Karpas-422 (cell line): ENCODE measurements around the gene CDC42EP4. TPM values are rescaled to one million over a fixed set of nuclear protein-coding genes. Genes with fewer than 3 reads are reported as not detected.

Source experiments
- DNase-seq: peaks from one replicate; pipeline ENCODE4 v3.0.0-alpha.2; 2015
- H2AFZ ChIP-seq: fragments of 200-600 bp; sonication (generic); 2 replicates; pipeline ENCODE4 v1.6.1; 2014; ENCODE audit warnings: antibody characterized with exemption, low read length, mixed read lengths
- H3K27ac ChIP-seq: fragments of 200-600 bp; sonication (generic); 2 replicates; pipeline ENCODE4 v1.5.1; 2014; ENCODE audit warnings: mild to moderate bottlenecking, low read length, moderate library complexity
- H3K27me3 ChIP-seq: fragments of 200-600 bp; sonication (generic); 2 replicates; pipeline ENCODE4 v1.6.1; 2014; ENCODE audit warnings: low read length, mixed read lengths
- H3K36me3 ChIP-seq: fragments of 200-600 bp; sonication (generic); 2 replicates; pipeline ENCODE4 v1.6.1; 2014; ENCODE audit warnings: low read length, mixed read lengths; ENCODE audit not compliant: insufficient read depth
- H3K4me1 ChIP-seq: fragments of 200-600 bp; sonication (generic); 2 replicates; pipeline ENCODE4 v1.6.1; 2014; ENCODE audit warnings: mild to moderate bottlenecking, low read length, mixed read lengths
- H3K4me2 ChIP-seq: fragments of 200-600 bp; sonication (generic); 2 replicates; pipeline ENCODE4 v1.6.1; 2014; ENCODE audit warnings: low read length, low read depth, mild to moderate bottlenecking; ENCODE audit not compliant: poor library complexity, severe bottlenecking
- H3K4me3 ChIP-seq: fragments of 200-600 bp; sonication (generic); 2 replicates; pipeline ENCODE4 v1.5.1; 2014; ENCODE audit warnings: mild to moderate bottlenecking, antibody characterized with exemption, low read length, mixed read lengths
- H3K79me2 ChIP-seq: fragments of 200-600 bp; sonication (generic); 2 replicates; pipeline ENCODE4 v1.6.1; 2014; ENCODE audit warnings: mild to moderate bottlenecking, low read length, mixed read lengths
- H3K9ac ChIP-seq: fragments of 200-600 bp; sonication (generic); 2 replicates; pipeline ENCODE4 v1.6.0; 2014; ENCODE audit warnings: low read length
- H3K9me2 ChIP-seq: fragments of 200-600 bp; sonication (generic), shearing (Covaris generic); replicated peaks from 2 replicates; pipeline ENCODE4 v1.6.0; 2014; ENCODE audit warnings: mild to moderate bottlenecking, low read length, moderate library complexity; ENCODE audit not compliant: insufficient read depth
- H3K9me3 ChIP-seq: fragments of 300-700, 200-600 bp; sonication (generic); 2 replicates; pipeline ENCODE4 v1.6.1; 2014; ENCODE audit warnings: low read length, mixed read lengths
- H4K20me1 ChIP-seq: fragments of 200-600 bp; sonication (generic); 2 replicates; pipeline ENCODE4 v1.6.1; 2014; ENCODE audit warnings: mild to moderate bottlenecking, antibody characterized with exemption, low read length, low read depth; ENCODE audit not compliant: insufficient read depth
- total RNA-seq: library from RNA; depleted of rRNA; stranded (reverse); fragments of >200 nt; shearing (Covaris generic); gene quantifications from 2 replicates; pipeline ENCODE4 v1.2.3, GENCODE V29; 2014; ENCODE audit warnings: low replicate concordance

The CDC42EP4 gene
- total RNA-seq, 1 experiment from 2014 or later = not detected

- H3K4me1 ChIP-seq = no peaks in the 10 kb centered on the region
- H2AFZ ChIP-seq = no peak overlapping the region
- no peak overlapping the region for H3K4me2 ChIP-seq
- no peak overlapping the region for H3K4me3 ChIP-seq
- H3K27me3 ChIP-seq = no peaks in the 10 kb centered on the region
- H3K9me2 ChIP-seq = no peaks in the 10 kb centered on the region
- no peaks in the 10 kb centered on the region for H4K20me1 ChIP-seq
- DNase-seq = no peak
- H3K27ac ChIP-seq = no peak overlapping the region
- no peaks in the 10 kb centered on the region for H3K79me2 ChIP-seq
- H3K9me3 ChIP-seq = no peaks in the 10 kb centered on the region
- no peak overlapping the region for H3K9ac ChIP-seq
- no peaks in the 10 kb centered on the region for H3K36me3 ChIP-seq
These were observed 55.6 kb downstream of the CDC42EP4 start for GRCh38 chr17:73256220-73256619.

GRCh38 chr17:73255671-73256181 is 56.1 kb downstream of the CDC42EP4 start:
- H3K4me2 ChIP-seq = no peak overlapping the region
- no peaks in the 10 kb centered on the region for H3K9me2 ChIP-seq
- no peak overlapping the region for H3K27ac ChIP-seq
- H3K9ac ChIP-seq = no peak overlapping the region
- no peaks in the 10 kb centered on the region for H4K20me1 ChIP-seq
- H2AFZ ChIP-seq = no peak overlapping the region
- H3K79me2 ChIP-seq = no peaks in the 10 kb centered on the region
- no peaks in the 10 kb centered on the region for H3K4me1 ChIP-seq
- H3K27me3 ChIP-seq = no peaks in the 10 kb centered on the region
- no peaks in the 10 kb centered on the region for H3K9me3 ChIP-seq
- peak; percentile 80 for DNase-seq
- H3K4me3 ChIP-seq = no peak overlapping the region
- no peaks in the 10 kb centered on the region for H3K36me3 ChIP-seq

- Histone ChIP-seq H3K9me3 (no peaks in the 10 kb centered on the region), H3K36me3 (peaks cover 11% of the 10 kb centered on the region; the same call in 1 of the 2 replicates), H3K9ac (no peak overlapping the region), H3K27ac (no peak overlapping the region), H3K4me1 (peaks cover 13% of the 10 kb centered on the region), H3K79me2 (no peaks in the 10 kb centered on the region), H4K20me1 (peaks cover 5% of the 10 kb centered on the region; the same call in 1 of the 2 replicates), H3K4me3 (no peak overlapping the region), H3K4me2 (no peak overlapping the region), H3K27me3 (no peaks in the 10 kb centered on the region), H3K9me2 (no peaks in the 10 kb centered on the region), H2AFZ (no peak overlapping the region)
- DNase-seq = no peak
These were observed 59.9 kb downstream of the CDC42EP4 start for GRCh38 chr17:73251871-73252270.

GRCh38 chr17:73250851-73251640 is 60.8 kb downstream of the CDC42EP4 start:
- no peak for DNase-seq
- Histone ChIP-seq H3K4me3 (no peak overlapping the region), H4K20me1 (peaks cover 5% of the 10 kb centered on the region; the same call in 1 of the 2 replicates), H3K9me2 (no peaks in the 10 kb centered on the region), H2AFZ (no peak overlapping the region), H3K36me3 (peaks cover 11% of the 10 kb centered on the region; the same call in 1 of the 2 replicates), H3K27me3 (no peaks in the 10 kb centered on the region), H3K27ac (no peak overlapping the region), H3K4me1 (peaks cover 14% of the 10 kb centered on the region), H3K4me2 (no peak overlapping the region), H3K9me3 (no peaks in the 10 kb centered on the region), H3K9ac (no peak overlapping the region), H3K79me2 (no peaks in the 10 kb centered on the region)

- Histone ChIP-seq H3K4me1 (peaks cover 14% of the 10 kb centered on the region), H3K4me3 (no peak overlapping the region), H3K9me3 (no peaks in the 10 kb centered on the region), H3K79me2 (no peaks in the 10 kb centered on the region), H3K4me2 (no peak overlapping the region), H3K27me3 (no peaks in the 10 kb centered on the region), H3K9me2 (no peaks in the 10 kb centered on the region), H3K27ac (no peak overlapping the region), H4K20me1 (peaks cover 5% of the 10 kb centered on the region; the same call in 1 of the 2 replicates), H3K9ac (no peak overlapping the region), H2AFZ (no peak overlapping the region), H3K36me3 (peaks cover 13% of the 10 kb centered on the region; the same call in 1 of the 2 replicates)
- no peak for DNase-seq
These were observed 62.1 kb downstream of the CDC42EP4 start for GRCh38 chr17:73249700-73250099.

- no peak overlapping the region for H3K9ac ChIP-seq
- H3K79me2 ChIP-seq = no peaks in the 10 kb centered on the region
- H3K9me2 ChIP-seq = no peaks in the 10 kb centered on the region
- H3K4me2 ChIP-seq = no peak overlapping the region
- no peaks in the 10 kb centered on the region for H3K9me3 ChIP-seq
- H3K4me1 ChIP-seq = peaks cover 14% of the 10 kb centered on the region
- H3K27me3 ChIP-seq = no peaks in the 10 kb centered on the region
- peaks cover 5% of the 10 kb centered on the region; the same call in 1 of the 2 replicates for H4K20me1 ChIP-seq
- no peak for DNase-seq
- no peak overlapping the region for H2AFZ ChIP-seq
- no peak overlapping the region for H3K4me3 ChIP-seq
- H3K36me3 ChIP-seq = peaks cover 18% of the 10 kb centered on the region; the same call in 1 of the 2 replicates
- no peak overlapping the region for H3K27ac ChIP-seq
These were observed 63.3 kb downstream of the CDC42EP4 start for GRCh38 chr17:73248532-73248931.

GRCh38 chr17:73247726-73248125 is 64.1 kb downstream of the CDC42EP4 start:
- Histone ChIP-seq H3K36me3 (peaks cover 19% of the 10 kb centered on the region), H3K27ac (no peak overlapping the region), H2AFZ (no peak overlapping the region), H3K79me2 (no peaks in the 10 kb centered on the region), H3K9me2 (no peaks in the 10 kb centered on the region), H3K9ac (no peak overlapping the region), H3K9me3 (no peaks in the 10 kb centered on the region), H3K4me2 (no peak overlapping the region), H3K4me3 (no peak overlapping the region), H4K20me1 (peaks cover 5% of the 10 kb centered on the region; the same call in 1 of the 2 replicates), H3K27me3 (no peaks in the 10 kb centered on the region), H3K4me1 (peaks cover 16% of the 10 kb centered on the region)
- no peak for DNase-seq

GRCh38 chr17:73240561-73240960 is 71.2 kb downstream of the CDC42EP4 start:
- Histone ChIP-seq H3K4me3 (no peak overlapping the region), H3K9me3 (no peaks in the 10 kb centered on the region), H3K36me3 (peaks cover 24% of the 10 kb centered on the region; the same call in 1 of the 2 replicates)

More at GRCh38 chr17:73240561-73240960, 71.2 kb downstream of the CDC42EP4 start:
- no peak overlapping the region for H2AFZ ChIP-seq
- H3K27ac ChIP-seq = no peak overlapping the region
- H3K4me1 ChIP-seq = peaks cover 20% of the 10 kb centered on the region
- no peak overlapping the region for H3K4me2 ChIP-seq
- H4K20me1 ChIP-seq = no peaks in the 10 kb centered on the region
- no peak for DNase-seq
- no peaks in the 10 kb centered on the region for H3K27me3 ChIP-seq
- peaks cover 23% of the 10 kb centered on the region; the same call in 1 of the 2 replicates for H3K79me2 ChIP-seq
- H3K9ac ChIP-seq = no peak overlapping the region
- H3K9me2 ChIP-seq = no peaks in the 10 kb centered on the region
